ENCODE results near the gene RAPGEF1.

DNA sequence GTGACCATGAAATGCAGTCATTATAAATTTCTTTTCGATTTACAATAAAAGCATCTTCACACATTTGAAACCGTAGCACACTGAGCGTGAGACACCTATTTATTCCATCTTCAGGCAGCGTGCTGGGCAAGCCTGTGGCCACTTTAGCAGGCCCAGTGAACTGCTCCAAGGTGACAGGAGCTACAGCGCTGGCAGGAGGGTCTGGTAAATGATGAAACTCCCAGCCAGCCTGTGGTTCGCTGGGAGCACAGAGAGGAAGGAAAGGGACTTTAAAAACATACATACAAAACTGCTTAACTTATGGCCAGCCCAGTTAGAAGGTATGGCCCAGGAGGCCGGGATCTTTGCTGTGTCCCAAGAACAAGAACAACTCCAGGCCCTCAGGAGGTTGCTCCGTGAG lies 5.1 kb downstream of the RAPGEF1 start:
- TF ChIP-seq ZKSCAN1 (IDR thresholded peaks at IDR 0.05; ENCODE audit: low read depth, low read length) (no peak), TEAD1 (CRISPR knock-in tag; IDR thresholded peaks at IDR 0.05) (no peak), GATA2 (CRISPR knock-in tag; IDR thresholded peaks at IDR 0.05) (no peak), POLR2A (conservative IDR thresholded peaks at IDR 0.05) (no peak), SMARCB1 (IDR thresholded peaks at IDR 0.05; ENCODE audit: insufficient read length, low read depth) (no peak), MBD2 (IDR thresholded peaks at IDR 0.05; ENCODE audit: borderline replicate concordance, low read depth) (no peak), ZSCAN29 (IDR thresholded peaks at IDR 0.05) (no peak)
- TF ChIP-seq, protein P1, sequence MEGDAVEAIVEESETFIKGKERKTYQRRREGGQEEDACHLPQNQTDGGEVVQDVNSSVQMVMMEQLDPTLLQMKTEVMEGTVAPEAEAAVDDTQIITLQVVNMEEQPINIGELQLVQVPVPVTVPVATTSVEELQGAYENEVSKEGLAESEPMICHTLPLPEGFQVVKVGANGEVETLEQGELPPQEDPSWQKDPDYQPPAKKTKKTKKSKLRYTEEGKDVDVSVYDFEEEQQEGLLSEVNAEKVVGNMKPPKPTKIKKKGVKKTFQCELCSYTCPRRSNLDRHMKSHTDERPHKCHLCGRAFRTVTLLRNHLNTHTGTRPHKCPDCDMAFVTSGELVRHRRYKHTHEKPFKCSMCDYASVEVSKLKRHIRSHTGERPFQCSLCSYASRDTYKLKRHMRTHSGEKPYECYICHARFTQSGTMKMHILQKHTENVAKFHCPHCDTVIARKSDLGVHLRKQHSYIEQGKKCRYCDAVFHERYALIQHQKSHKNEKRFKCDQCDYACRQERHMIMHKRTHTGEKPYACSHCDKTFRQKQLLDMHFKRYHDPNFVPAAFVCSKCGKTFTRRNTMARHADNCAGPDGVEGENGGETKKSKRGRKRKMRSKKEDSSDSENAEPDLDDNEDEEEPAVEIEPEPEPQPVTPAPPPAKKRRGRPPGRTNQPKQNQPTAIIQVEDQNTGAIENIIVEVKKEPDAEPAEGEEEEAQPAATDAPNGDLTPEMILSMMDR (IDR thresholded peaks at IDR 0.05 in 2 of 3, conservative IDR thresholded peaks at IDR 0.05 in 1 of 3; ENCODE audit: insufficient read depth in 2 of 3, low read depth in 1 of 3, low read length in 3 of 3): no peak
- TF ChIP-seq, protein P2, sequence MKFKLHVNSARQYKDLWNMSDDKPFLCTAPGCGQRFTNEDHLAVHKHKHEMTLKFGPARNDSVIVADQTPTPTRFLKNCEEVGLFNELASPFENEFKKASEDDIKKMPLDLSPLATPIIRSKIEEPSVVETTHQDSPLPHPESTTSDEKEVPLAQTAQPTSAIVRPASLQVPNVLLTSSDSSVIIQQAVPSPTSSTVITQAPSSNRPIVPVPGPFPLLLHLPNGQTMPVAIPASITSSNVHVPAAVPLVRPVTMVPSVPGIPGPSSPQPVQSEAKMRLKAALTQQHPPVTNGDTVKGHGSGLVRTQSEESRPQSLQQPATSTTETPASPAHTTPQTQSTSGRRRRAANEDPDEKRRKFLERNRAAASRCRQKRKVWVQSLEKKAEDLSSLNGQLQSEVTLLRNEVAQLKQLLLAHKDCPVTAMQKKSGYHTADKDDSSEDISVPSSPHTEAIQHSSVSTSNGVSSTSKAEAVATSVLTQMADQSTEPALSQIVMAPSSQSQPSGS (CRISPR knock-in tag; IDR thresholded peaks at IDR 0.05): no peak
